K562 (cell line): ENCODE data around the gene PCLAF. TPM values are rescaled to one million over a fixed set of nuclear protein-coding genes. Genes with fewer than 3 reads are reported as not detected.

Experiments
- ARID2 ChIP-seq: fragments of 450-650 bp; IDR thresholded peaks from 2 replicates; pipeline ENCODE4 v1.6.1; 2017; ENCODE audit warnings: antibody characterized with exemption, mild to moderate bottlenecking
- ASH1L ChIP-seq: fragments of 450-650 bp; IDR thresholded peaks from 2 replicates; pipeline ENCODE4 v1.6.1; 2018; ENCODE audit warnings: borderline replicate concordance, mild to moderate bottlenecking, low read depth; ENCODE audit not compliant: partially characterized antibody
- BRD9 ChIP-seq: fragments of 450-650 bp; IDR thresholded peaks from 2 replicates; pipeline ENCODE4 v1.6.1; 2018; ENCODE audit warnings: low read depth; ENCODE audit not compliant: partially characterized antibody
- CEBPB ChIP-seq: fragments of 450-650 bp; IDR thresholded peaks from 2 replicates; pipeline ENCODE4 v1.6.1; 2016; ENCODE audit warnings: missing genetic modification characterization, missing compliant biosample characterization
- CREB3L1 ChIP-seq: fragments of 450-650 bp; IDR thresholded peaks from 2 replicates; pipeline ENCODE4 v1.6.1; 2014; ENCODE audit warnings: low read depth, mild to moderate bottlenecking, moderate library complexity, borderline replicate concordance
- CTCF ChIP-seq, 3 experiments: IDR thresholded peaks in 2 of 3; conservative IDR thresholded peaks in 1 of 3; 2 replicates each; pipeline ENCODE4 v1.5.1; 2011 to 2012; ENCODE audit warnings: low read length in 3 of 3, mild to moderate bottlenecking in 3 of 3, control low read depth in 2 of 3, improper control_type of control experiment in 1 of 3, inconsistent platforms in 1 of 3, low read depth in 1 of 3, mixed read lengths in 1 of 3, moderate library complexity in 1 of 3; ENCODE audit not compliant: insufficient read depth in 2 of 3
- FIP1L1 ChIP-seq: fragments of 200-400 bp; formaldehyde crosslinking; IDR thresholded peaks from 2 replicates; pipeline ENCODE4 v1.6.1; 2018; ENCODE audit warnings: mild to moderate bottlenecking, low read depth, low read length; ENCODE audit not compliant: poor library complexity, severe bottlenecking
- HBP1 ChIP-seq: fragments of 450-650 bp; formaldehyde crosslinking; IDR thresholded peaks from 2 replicates; pipeline ENCODE4 v1.4.0; 2022; ENCODE audit warnings: missing genetic modification characterization
- HCFC1 ChIP-seq: IDR thresholded peaks from 2 replicates; pipeline ENCODE4 v1.6.1; 2012; ENCODE audit warnings: low read depth, low read length, improper control_type of control experiment
- KLF13 ChIP-seq: fragments of 450-650 bp; IDR thresholded peaks from 2 replicates; pipeline ENCODE4 v1.6.1; 2016; ENCODE audit warnings: missing genetic modification characterization, low read depth, mild to moderate bottlenecking, missing compliant biosample characterization, moderate library complexity, borderline replicate concordance
- NR2C1 ChIP-seq, 2 experiments: fragments of 450-650 bp; IDR thresholded peaks; 2 replicates each; pipeline ENCODE4 v1.6.1; 2017; ENCODE audit warnings: mild to moderate bottlenecking in 2 of 2, antibody characterized with exemption in 1 of 2, inconsistent platforms in 1 of 2, missing compliant biosample characterization in 1 of 2, missing genetic modification characterization in 1 of 2
- POLR2A ChIP-seq: fragments of 450-650 bp; conservative IDR thresholded peaks from 2 replicates; pipeline ENCODE4 v1.6.1; 2016
- SAP30 ChIP-seq: fragments of 200-600 bp; sonication (generic); IDR thresholded peaks from 2 replicates; pipeline ENCODE4 v1.6.1; 2012; ENCODE audit warnings: borderline replicate concordance, low read depth, mild to moderate bottlenecking, moderate library complexity, low read length, control low read depth, inconsistent platforms; ENCODE audit not compliant: insufficient read depth, poor library complexity, severe bottlenecking
- SETDB1 ChIP-seq: IDR thresholded peaks from one replicate; pipeline ENCODE4 v1.6.1; 2012; ENCODE audit warnings: low read length, control low read depth, inconsistent platforms
- SRSF3 ChIP-seq: fragments of 200-400 bp; formaldehyde crosslinking; IDR thresholded peaks from 2 replicates; pipeline ENCODE4 v1.6.1; 2016; ENCODE audit warnings: mild to moderate bottlenecking, low read length, moderate library complexity; ENCODE audit not compliant: insufficient read depth
- ZBTB33 ChIP-seq: sonication (generic); formaldehyde crosslinking; IDR thresholded peaks from 2 replicates; pipeline ENCODE4 v1.8.1; 2023; ENCODE audit warnings: mild to moderate bottlenecking, missing genetic modification reagents
- ZNF134 ChIP-seq: fragments of 250-450 bp; sonication (Bioruptor Pico); conservative IDR thresholded peaks from 2 replicates; pipeline ENCODE4 v1.4.0; 2020
- ZNF584 ChIP-seq: fragments of 200-800 bp; sonication (Bioruptor generic); IDR thresholded peaks from 2 replicates; pipeline ENCODE4 v1.6.1; 2016; ENCODE audit warnings: low read depth, mild to moderate bottlenecking, missing genetic modification characterization, missing compliant biosample characterization
- polyA plus RNA-seq, 8 experiments: library from polyadenylated mRNA; depleted of rRNA in 4 of 8; stranded (reverse) in 5 of 8; unstranded in 3 of 8; fragments of >200 nt; fragmentation: Nextera tagmentation in 2 of 8; fragmentation: Illumina TruSeq in 1 of 8; extraction: Ambion mirVana in 2 of 8; extraction: Trizol in 1 of 8; gene quantifications; 2 replicates each; pipeline versions ENCODE4 v1.2.1 to v1.2.3, GENCODE V29; 2011 to 2014; ENCODE audit warnings: inconsistent platforms in 1 of 8, missing spikeins in 1 of 8
- total RNA-seq, 7 experiments: library from RNA; depleted of rRNA in 6 of 7; stranded (reverse); fragments of >200 nt in 6 of 7; fragmentation: Illumina TruSeq in 2 of 7; extraction: Trizol in 2 of 7; gene quantifications; 2 replicates each; pipeline versions ENCODE4 v1.2.1 to v1.2.3, GENCODE V29; 2011 to 2021; ENCODE audit warnings: low replicate concordance in 1 of 7

The PCLAF gene
- total and polyA plus RNA-seq, 9 of the 15 experiments (the other 6 are each of a cell fraction or from before 2014, with no cell fraction given): 112 to 881 (median 360) TPM

GRCh38 chr15:64355944-64356709 lies 25.1 kb downstream of the PCLAF start, which contains the start of gene CSNK1G1 (continued):
- TF ChIP-seq SAP30 (peak; percentile 96), FIP1L1 (no peak), NR2C1 (IDR thresholded peaks at IDR 0.05) (peak; percentile 99), NR2C1 (tag; IDR thresholded peaks at IDR 0.05) (peak; percentile 99), CTCF (IDR thresholded peaks at IDR 0.05 in 2 of 3, conservative IDR thresholded peaks at IDR 0.05 in 1 of 3; ENCODE audit: insufficient read depth in 2 of 3, low read depth in 1 of 3, low read length in 3 of 3) (peak; percentile 45 to 92 (median 92); a peak in 4 of 6 replicates), HCFC1 (peak; percentile 76), CEBPB (tag) (0 out of 2 replicates have a peak, but pooled peaks have one; percentile 25), HBP1 (CRISPR knock-in tag) (peak; percentile 83), ZNF134 (CRISPR knock-in tag) (no peak), CREB3L1 (peak; percentile 21; the same call in 1 of the 2 replicates), ASH1L (peak; percentile 73), POLR2A (peak; percentile 74), ZNF584 (CRISPR knock-in tag) (peak; percentile 24; the same call in 1 of the 2 replicates), SETDB1 (no peak), KLF13 (tag) (peak; percentile 59; the same call in 1 of the 2 replicates), SRSF3 (no peak), BRD9 (no peak), ARID2 (peak; percentile 57; the same call in 1 of the 2 replicates), ZBTB33 (CRISPR knock-in tag) (0 out of 2 replicates have a peak, but pooled peaks have one; percentile 10)
